Effector memory CD8-positive, alpha-beta T cell (primary cell): ENCODE results near the gene INPP4A.

Experiments
- ATAC-seq: fragments of 150-1000 bp; cut with Tn5 transposase; replicated peaks from 2 replicates; pipeline ENCODE4 v1.10.0; 2021; ENCODE audit warnings: mild to moderate bottlenecking, moderate library complexity
- DNase-seq, 3 experiments: peaks; one replicate each; pipeline ENCODE4 v3.0.0; 2021
- H3K27ac Mint-ChIP-seq, 2 donors: one replicate each; pipeline ENCODE4 v1.8.0; 2022; ENCODE audit warnings: mild to moderate bottlenecking in 2 of 2, mixed read lengths in 2 of 2, moderate library complexity in 2 of 2
- H3K27me3 Mint-ChIP-seq, 2 donors: one replicate each; pipeline ENCODE4 v1.8.0; 2022; ENCODE audit warnings: mixed read lengths in 2 of 2
- H3K36me3 Mint-ChIP-seq: one replicate; pipeline ENCODE4 v1.8.0; 2022; ENCODE audit warnings: mild to moderate bottlenecking, moderate library complexity, mixed read lengths; ENCODE audit not compliant: insufficient read depth
- H3K4me1 Mint-ChIP-seq, 2 donors: one replicate each; pipeline ENCODE4 v1.8.0; 2022; ENCODE audit warnings: low read depth in 2 of 2, mixed read lengths in 2 of 2
- H3K4me3 Mint-ChIP-seq, 2 donors: one replicate each; pipeline ENCODE4 v1.8.0; 2022; ENCODE audit warnings: mild to moderate bottlenecking in 2 of 2, mixed read lengths in 2 of 2, moderate library complexity in 2 of 2
- H3K9me3 Mint-ChIP-seq, 2 donors: one replicate each; pipeline ENCODE4 v1.8.0; 2022; ENCODE audit warnings: mixed read lengths in 2 of 2

The INPP4A gene

DNA sequence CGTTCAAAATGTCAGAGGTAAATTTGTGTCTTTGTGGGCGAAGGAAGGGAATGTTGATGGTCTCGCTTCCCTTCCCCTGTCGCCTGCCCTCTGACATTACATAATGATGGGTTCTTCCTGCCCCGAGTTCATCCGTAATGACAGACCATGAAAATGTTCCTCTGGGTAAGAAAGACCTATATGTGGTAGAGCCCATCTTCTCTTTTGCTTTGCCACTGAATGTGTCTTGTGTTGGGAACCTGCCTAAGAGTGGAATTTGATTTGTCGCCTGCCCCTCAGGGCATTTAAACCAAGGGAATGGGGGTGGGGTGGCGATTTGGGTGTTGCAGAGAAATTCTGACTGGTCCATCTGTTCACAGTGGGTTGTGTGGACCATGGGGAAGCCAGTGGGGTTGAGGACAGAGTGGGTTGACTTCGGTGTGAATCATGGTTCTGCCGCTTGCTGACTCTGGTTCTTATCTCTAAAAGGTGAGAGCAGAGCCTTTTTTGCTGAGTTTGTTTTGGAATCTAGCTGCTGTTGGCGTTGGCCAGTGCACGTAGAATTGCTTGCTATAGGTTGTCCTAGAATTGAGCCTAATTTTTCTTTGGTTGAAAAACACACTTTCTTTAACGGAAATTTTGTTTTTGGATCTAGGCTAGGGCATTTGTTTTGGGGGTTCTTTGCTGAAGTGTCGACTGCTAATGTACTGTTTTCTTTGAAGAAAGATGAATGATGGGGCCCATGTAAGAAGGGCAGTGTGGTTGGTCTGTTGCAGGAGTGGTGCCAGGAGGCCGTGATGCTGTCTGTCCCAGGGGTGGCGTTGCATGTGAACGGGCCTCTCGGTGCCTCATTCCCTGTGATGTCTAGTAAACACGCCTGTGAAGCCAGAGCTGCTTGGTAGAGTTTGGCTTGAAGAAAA, 1.3 kb downstream of the INPP4A start:
- DNase-seq (peak in 1 of 3 experiments; percentile 18), ATAC-seq (no peak)
- H3K27ac Mint-ChIP-seq: peak overlapping the region; percentile 98 to 99
- peak overlapping the region; percentile 94 to 100 for H3K4me3 Mint-ChIP-seq
- H3K4me1 Mint-ChIP-seq: peaks cover 41 to 51% of the 10 kb centered on the region in 2 donors
- no peaks in the 10 kb centered on the region for H3K27me3 Mint-ChIP-seq
- no peaks in the 10 kb centered on the region for H3K9me3 Mint-ChIP-seq
- H3K36me3 Mint-ChIP-seq: peaks cover 37% of the 10 kb centered on the region

DNA sequence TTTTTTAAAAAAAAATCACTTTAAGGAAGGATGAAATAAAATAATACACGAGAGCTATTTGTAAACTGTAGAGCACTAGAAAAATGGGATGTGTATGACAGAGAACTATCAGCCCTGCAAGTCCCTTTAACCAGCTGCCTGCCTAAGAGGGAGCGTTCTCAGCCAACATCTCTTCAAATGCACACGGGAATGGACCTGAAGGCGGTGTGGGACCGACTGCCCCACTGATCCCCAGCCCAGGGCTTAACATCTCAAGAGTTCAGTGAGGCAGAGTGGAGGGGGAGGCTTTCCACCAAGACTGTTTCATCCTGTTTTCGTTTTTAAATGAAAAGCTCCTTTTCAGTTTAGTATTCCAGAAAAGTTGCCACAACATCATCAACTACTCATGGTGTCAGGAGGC, 2.2 kb downstream of the INPP4A start:
- DNase-seq (no peak), ATAC-seq (no peak)
- Mint-ChIP-seq H3K4me1 (peaks cover 49 to 60% of the 10 kb centered on the region in 2 donors), H3K9me3 (no peaks in the 10 kb centered on the region), H3K4me3 (peak overlapping the region; percentile 94 to 100), H3K36me3 (peaks cover 37% of the 10 kb centered on the region), H3K27me3 (no peaks in the 10 kb centered on the region), H3K27ac (peak overlapping the region; percentile 98 to 99)

DNA sequence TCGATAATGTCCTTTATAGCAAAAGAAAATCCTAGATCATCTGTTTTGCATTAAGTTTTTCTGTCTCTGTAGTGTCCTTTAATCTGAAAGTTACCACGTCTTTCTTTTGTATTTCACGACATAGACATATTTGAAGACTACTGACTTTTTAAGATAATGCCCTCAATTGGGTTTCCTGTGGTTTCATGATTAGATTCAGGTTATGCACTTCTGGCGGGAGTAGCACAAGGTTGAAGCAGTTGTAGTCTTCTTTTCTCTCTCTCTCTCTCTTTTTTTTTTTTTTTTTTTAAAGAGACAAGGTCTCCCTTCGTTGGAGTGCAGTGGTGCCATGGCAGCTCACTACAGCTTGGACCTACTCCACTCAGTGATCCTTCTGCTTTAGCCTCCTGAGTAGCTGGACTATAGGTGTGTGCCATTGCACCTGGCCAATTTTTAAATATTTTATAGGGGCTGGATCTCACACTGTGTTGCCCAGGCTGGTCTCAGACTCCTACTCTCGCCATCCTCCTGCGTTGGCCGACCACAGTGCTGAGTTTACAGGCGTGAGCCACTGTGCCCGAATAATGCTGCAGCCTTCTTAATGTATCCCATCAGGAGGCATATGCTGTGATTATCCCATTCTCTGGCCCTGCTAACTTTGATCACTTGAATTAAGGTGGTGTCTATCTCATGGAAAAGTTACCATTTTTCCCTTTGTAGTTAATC, 3.9 kb downstream of the INPP4A start:
- Mint-ChIP-seq H3K27me3 (no peaks in the 10 kb centered on the region), H3K9me3 (no peaks in the 10 kb centered on the region), H3K4me3 (peak overlapping the region; percentile 94 to 100), H3K36me3 (peaks cover 37% of the 10 kb centered on the region), H3K27ac (peak overlapping the region; percentile 97 to 98), H3K4me1 (peaks cover 66 to 76% of the 10 kb centered on the region in 2 donors)
- ATAC-seq (peak; percentile 74), DNase-seq (peak in 1 of 3 experiments; percentile 44)

DNA sequence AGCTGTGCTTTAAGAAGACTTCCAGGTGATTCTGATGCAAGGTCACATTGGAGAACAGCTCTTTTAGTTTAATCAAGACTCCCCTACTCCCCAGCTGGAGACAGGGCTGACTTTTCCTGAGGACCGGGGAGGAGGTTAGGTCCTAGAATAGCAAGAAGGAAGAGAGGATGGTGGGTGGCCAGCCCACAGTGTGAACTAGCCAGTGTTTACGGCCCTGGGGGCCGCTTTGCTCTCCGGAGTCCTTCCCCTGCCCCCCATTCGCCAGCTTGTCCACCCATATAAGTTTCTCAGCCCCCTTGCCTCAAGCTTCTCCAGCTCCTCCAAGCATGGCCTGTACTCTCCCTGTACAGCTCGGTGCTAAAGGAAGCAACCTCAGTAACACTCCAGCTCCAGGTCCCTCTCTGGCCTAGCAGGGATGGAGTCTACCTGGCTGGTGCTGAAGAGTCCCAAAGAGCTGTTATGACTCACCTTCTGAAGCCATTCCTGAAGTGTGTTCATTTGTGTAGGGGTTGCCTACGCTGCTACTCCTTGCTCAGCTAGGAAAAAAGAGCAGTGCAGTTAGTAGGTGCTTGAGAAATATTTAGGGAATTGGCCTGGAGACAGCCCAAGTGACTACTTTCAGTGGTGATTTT, 7.9 kb downstream of the INPP4A start:
- Mint-ChIP-seq H3K4me3 (peak overlapping the region; percentile 80 to 83), H3K36me3 (peaks cover 40% of the 10 kb centered on the region), H3K4me1 (peaks cover 78 to 87% of the 10 kb centered on the region in 2 donors), H3K9me3 (no peaks in the 10 kb centered on the region), H3K27me3 (no peaks in the 10 kb centered on the region), H3K27ac (peak overlapping the region; percentile 97)
- DNase-seq (no peak), ATAC-seq (no peak)

DNA sequence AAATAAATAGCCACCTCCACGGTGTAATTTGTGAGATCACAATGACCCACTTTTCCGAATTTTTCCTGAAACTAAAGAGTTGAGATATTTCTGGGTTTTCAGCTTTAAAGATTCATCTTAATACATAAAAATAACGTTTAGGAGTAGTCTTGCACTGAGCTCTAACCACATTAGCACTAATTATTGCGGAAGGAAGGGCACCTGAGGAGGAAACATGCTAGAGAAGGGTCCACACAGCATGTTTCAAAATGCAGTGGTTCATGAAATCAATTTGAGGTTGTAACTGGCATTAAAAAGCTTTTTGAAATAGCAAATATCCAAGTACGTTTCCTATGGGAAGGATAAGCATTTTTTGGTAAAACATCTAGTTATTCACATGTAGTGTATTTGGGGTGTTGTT, 8.4 kb downstream of the INPP4A start:
- H3K27ac Mint-ChIP-seq: peak overlapping the region; percentile 97
- peaks cover 79 to 86% of the 10 kb centered on the region in 2 donors for H3K4me1 Mint-ChIP-seq

DNA sequence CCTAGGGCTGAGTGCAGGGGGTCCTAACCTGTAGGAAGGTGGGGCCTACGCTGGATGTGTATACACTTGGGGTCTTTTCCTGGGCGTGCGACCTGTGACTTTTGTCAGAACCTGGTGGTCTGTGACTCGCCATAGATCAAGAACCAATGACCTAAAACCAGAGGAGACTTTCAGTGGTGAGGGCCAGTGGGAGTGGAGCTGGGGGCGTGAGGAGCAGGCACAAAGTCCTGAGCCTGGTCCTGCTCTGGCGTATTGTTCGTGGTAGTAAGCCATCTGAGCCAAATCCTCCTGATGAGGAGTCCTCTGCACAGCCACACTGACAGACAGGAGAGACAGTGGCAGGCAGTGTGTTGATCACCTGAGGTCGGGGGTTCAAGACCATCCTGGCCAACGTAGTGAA, 8.9 kb downstream of the INPP4A start:
- Mint-ChIP-seq H3K27me3 (no peaks in the 10 kb centered on the region), H3K27ac (peak overlapping the region; percentile 97), H3K4me3 (peak overlapping the region; percentile 80 to 83), H3K4me1 (peaks cover 83 to 87% of the 10 kb centered on the region in 2 donors), H3K9me3 (no peaks in the 10 kb centered on the region), H3K36me3 (peaks cover 36% of the 10 kb centered on the region)
- DNase-seq (no peak), ATAC-seq (no peak)

More for the DNA sequence above, 8.4 kb downstream of the INPP4A start:
- DNase-seq (no peak), ATAC-seq (no peak)
- Mint-ChIP-seq H3K27me3 (no peaks in the 10 kb centered on the region), H3K36me3 (peaks cover 36% of the 10 kb centered on the region), H3K9me3 (no peaks in the 10 kb centered on the region), H3K4me3 (peak overlapping the region; percentile 80 to 83)

DNA sequence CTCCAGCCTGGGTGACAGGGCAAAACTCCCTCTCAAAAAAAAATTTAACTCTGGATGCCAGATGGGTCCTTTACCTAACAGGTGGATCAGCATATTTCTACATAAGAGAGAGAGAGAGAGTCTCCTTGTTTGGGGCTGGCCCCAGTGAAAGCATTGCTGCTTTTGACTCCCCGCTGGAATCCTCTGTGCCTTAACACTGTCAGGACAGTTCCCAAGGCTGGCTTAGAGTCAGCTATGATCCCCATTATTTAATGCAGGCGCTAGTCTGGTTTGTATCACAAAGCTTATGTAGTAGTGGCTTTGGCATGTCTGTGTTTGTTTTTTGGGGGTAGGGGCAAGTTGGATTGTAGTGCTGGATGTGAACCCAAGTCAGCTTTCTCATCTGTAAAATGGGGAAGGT, 9.4 kb downstream of the INPP4A start:
- Mint-ChIP-seq H3K4me1 (peaks cover 83 to 87% of the 10 kb centered on the region in 2 donors), H3K4me3 (peak overlapping the region; percentile 80 to 83), H3K9me3 (no peaks in the 10 kb centered on the region), H3K27me3 (no peaks in the 10 kb centered on the region), H3K36me3 (peaks cover 37% of the 10 kb centered on the region), H3K27ac (peak overlapping the region; percentile 97)
- ATAC-seq (no peak), DNase-seq (no peak)

DNA sequence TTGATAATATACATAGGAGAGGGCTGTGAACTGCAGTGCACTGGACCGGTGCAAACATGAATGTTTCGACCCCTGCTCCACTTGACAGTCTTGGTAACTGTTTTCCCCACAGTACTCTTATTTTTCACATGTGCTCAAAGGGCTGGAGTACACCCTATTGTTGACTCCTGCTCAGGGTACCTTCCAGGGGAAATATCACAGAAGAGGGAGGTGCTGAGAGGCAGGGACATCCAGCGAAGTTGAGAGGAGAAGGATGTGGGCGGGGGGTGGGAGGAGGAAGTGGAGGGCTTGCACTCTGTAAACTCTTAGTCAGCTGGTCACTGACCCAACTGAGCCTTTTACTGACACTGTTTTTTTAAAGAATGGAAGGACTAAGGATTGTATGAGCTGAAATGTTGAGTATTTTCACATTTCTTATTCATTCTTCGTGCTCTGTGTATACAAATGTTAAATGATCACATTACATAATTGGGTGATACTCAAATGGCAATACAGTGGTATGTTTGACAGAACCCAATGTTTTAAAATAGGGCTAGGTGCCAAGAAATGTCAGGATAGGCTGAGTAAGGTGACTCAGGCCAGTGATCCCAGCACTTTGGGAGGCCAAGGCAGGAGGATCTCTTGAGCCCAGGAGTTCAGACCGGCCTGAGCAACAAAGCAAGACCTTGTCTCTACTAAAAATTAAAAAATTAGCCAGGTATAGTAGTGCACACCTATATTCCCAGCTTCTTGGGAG, 10.0 kb downstream of the INPP4A start:
- H3K4me1 Mint-ChIP-seq: peaks cover 85 to 87% of the 10 kb centered on the region in 2 donors
- H3K4me3 Mint-ChIP-seq: peak overlapping the region; percentile 80 to 83
- peak overlapping the region; percentile 97 for H3K27ac Mint-ChIP-seq
- no peaks in the 10 kb centered on the region for H3K9me3 Mint-ChIP-seq
- no peaks in the 10 kb centered on the region for H3K27me3 Mint-ChIP-seq
- DNase-seq (no peak), ATAC-seq (peak; percentile 44)
- peaks cover 43% of the 10 kb centered on the region for H3K36me3 Mint-ChIP-seq

DNA sequence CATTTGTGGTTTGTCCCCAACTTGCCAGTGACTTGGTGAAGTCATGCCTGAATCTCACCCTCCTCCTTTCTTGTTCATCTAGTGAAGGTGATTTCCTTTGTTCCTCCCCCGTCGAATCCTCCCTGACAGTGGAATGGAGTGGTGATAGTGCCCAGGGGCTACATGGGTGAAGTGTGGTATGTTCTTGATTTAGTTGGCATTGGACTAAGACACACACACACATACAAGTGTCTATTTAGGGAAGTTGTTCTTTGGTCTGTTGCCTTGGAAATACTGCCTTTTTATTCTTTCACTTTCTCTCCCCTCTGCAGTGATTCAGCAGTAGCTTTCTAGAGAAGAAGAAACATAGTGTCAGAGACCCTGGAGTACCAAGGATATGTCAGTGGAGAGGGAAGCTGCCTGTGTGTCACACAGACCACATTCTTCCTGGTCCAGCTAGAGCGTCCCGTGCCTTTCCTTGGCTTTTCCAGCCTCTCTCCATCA, 10.9 kb downstream of the INPP4A start:
- H3K4me1 Mint-ChIP-seq: peaks cover 86 to 88% of the 10 kb centered on the region in 2 donors
- ATAC-seq: peak; percentile 74
- peak overlapping the region; percentile 80 to 83 for H3K4me3 Mint-ChIP-seq
- H3K9me3 Mint-ChIP-seq: no peaks in the 10 kb centered on the region
- peaks cover 47% of the 10 kb centered on the region for H3K36me3 Mint-ChIP-seq
- H3K27ac Mint-ChIP-seq: peak overlapping the region; percentile 97
- H3K27me3 Mint-ChIP-seq: no peaks in the 10 kb centered on the region
- DNase-seq: peak; percentile 38 to 46 (median 43)

DNA sequence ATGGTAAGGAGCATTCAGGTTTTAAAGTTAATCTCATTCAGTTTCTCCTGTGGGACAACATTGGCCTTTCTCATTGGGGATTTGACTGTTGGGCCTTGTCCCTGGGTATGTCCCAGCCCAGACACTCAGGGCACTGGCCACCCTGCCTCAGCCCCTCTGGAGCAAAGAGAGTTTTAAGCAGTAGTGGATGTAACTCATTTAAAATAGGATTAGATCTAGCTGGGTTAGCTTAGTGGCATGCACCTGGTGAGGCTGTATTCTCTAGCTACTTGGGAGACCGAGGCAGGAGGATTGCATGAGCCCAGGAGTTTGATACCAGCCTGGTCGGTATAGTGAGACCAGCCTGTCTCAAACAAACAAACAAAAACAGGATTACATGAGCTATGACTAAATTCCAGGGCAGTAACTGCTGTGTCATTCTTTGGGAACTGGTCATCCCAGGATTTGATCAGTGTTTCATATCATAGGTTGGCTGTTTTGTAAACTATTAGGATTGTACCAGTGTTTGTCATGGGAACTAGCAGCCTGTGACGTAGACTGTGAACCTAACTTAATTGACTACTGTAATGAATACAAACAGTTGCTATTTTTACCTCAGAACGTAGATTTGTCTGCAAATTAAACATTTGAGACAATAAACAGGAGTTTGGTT, 12.5 kb downstream of the INPP4A start:
- Mint-ChIP-seq H3K36me3 (peaks cover 60% of the 10 kb centered on the region), H3K27ac (peak overlapping the region; percentile 97), H3K9me3 (no peaks in the 10 kb centered on the region), H3K4me3 (peak overlapping the region; percentile 7 to 19), H3K4me1 (peaks cover 85 to 86% of the 10 kb centered on the region in 2 donors), H3K27me3 (no peaks in the 10 kb centered on the region)
- ATAC-seq: no peak
- DNase-seq: no peak

DNA sequence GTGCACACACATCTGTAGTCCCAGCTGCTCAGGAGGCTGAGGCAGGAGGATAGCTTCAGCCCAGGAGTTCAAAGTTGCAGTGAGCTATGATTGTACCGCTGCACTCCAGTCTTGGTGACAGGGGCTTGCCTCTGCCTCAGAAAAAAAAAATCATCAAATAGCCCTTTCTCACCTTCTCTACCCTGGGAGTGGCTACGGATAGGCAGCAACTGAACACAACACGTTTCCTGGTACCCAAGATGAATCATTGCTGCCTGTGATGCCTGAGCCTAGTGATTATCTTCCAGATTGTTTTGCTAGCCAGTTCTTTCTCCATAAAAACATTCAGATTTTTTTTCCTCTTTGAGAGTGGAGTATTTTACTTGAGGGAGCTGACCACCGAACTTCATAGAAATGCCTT, 13.5 kb downstream of the INPP4A start:
- Mint-ChIP-seq H3K4me1 (peaks cover 80 to 81% of the 10 kb centered on the region in 2 donors), H3K9me3 (no peaks in the 10 kb centered on the region), H3K27ac (peak overlapping the region; percentile 88 to 97), H3K27me3 (no peaks in the 10 kb centered on the region), H3K4me3 (peak overlapping the region; percentile 75 to 83), H3K36me3 (peaks cover 60% of the 10 kb centered on the region)
- ATAC-seq (peak; percentile 50), DNase-seq (peak in 1 of 3 experiments; percentile 37)

DNA sequence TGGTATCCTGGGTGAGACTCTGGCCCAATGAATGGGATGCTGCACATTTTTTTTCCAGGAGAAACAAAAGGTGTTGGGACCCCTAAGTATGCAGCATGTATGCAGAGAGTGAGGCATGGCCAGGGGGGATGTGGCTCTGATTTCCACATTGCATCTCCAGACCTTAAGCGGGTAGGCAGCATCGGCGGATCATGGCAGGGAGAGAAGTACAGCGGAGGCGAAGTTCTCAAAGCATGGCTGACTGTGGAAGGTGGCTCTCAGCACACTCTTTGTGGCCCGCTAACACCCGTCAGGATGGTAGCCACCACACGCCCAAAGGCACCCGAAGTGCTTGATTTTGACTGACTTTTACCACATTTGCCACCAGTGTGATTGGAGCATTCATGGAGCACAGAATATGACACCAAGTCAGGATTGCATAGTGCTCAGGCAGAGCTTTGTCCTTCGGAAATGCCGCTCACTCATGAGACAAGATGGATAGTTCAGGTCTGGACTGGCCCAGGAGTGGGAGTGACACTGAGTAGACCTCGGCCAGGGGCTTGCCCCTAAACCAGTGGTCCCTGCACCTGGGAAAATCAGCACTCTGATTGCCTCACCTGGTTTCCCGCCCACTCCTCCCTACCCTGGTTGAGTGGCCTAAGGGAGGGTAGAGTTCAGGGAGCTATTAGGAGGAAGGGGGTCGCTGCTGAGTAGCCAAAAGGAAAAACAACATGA, 14.2 kb downstream of the INPP4A start:
- H3K27me3 Mint-ChIP-seq: no peaks in the 10 kb centered on the region
- no peaks in the 10 kb centered on the region for H3K9me3 Mint-ChIP-seq
- DNase-seq (no peak), ATAC-seq (no peak)
- peaks cover 60% of the 10 kb centered on the region for H3K36me3 Mint-ChIP-seq
- H3K4me3 Mint-ChIP-seq: peak overlapping the region; percentile 75 to 83
- peak overlapping the region; percentile 88 to 97 for H3K27ac Mint-ChIP-seq
- peaks cover 80 to 81% of the 10 kb centered on the region in 2 donors for H3K4me1 Mint-ChIP-seq
